Large intestine (tissue), 3 donors: ENCODE data around the gene PANX2. TPM values are rescaled to one million over a fixed set of nuclear protein-coding genes. Genes with fewer than 3 reads are reported as not detected.

Experiments
- DNase-seq, 2 donors: peaks; one replicate each; pipeline versions ENCODE4 v3.0.0 to v3.0.0-alpha.2; 2013
- H3K27ac ChIP-seq: one replicate; pipeline ENCODE4 v1.5.1; 2013; ENCODE audit warnings: low read length
- H3K27me3 ChIP-seq: 2 replicates; pipeline ENCODE4 v1.6.1; 2013; ENCODE audit warnings: low read length; ENCODE audit not compliant: control insufficient read depth, insufficient read depth
- H3K36me3 ChIP-seq: 2 replicates; pipeline ENCODE4 v1.6.1; 2013; ENCODE audit warnings: low read length; ENCODE audit not compliant: control insufficient read depth, insufficient read depth
- H3K4me1 ChIP-seq: one replicate; pipeline ENCODE4 v1.6.1; 2013; ENCODE audit warnings: low read length; ENCODE audit not compliant: control insufficient read depth, insufficient read depth
- H3K4me3 ChIP-seq: one replicate; pipeline ENCODE4 v1.5.1; 2013; ENCODE audit warnings: low read length
- H3K9me3 ChIP-seq: one replicate; pipeline ENCODE4 v1.6.1; 2013; ENCODE audit warnings: mild to moderate bottlenecking, low read depth, low read length, moderate library complexity; ENCODE audit not compliant: control insufficient read depth
- WGBS: methylation state at CpG from one replicate; pipeline ENCODE4 v1.1.5; 2013; ENCODE audit warnings: low lambda C conversion rate; ENCODE audit not compliant: insufficient coverage; 5-methylcytosine and 5-hydroxymethylcytosine counted together
- polyA plus RNA-seq: library from polyadenylated mRNA; unstranded; fragments of 120-200 nt; gene quantifications from one replicate; pipeline ENCODE4 v1.2.1, GENCODE V29; 2013

PANX2 gene
- polyA plus RNA-seq, 1 donor, result 0.55 TPM

- Histone ChIP-seq H3K4me3 (no peak overlapping the region), H3K27me3 (no peaks in the 10 kb centered on the region), H3K36me3 (peaks cover 43% of the 10 kb centered on the region), H3K9me3 (peaks cover 2% of the 10 kb centered on the region), H3K4me1 (peaks cover 26% of the 10 kb centered on the region), H3K27ac (no peak overlapping the region)
- no CpG with 5 or more reads among the region's 44 CpGs for WGBS
- DNase-seq, result no peak
Measured at GRCh38 chr22:50194037-50194805, 23.7 kb downstream of the PANX2 start.

DNA sequence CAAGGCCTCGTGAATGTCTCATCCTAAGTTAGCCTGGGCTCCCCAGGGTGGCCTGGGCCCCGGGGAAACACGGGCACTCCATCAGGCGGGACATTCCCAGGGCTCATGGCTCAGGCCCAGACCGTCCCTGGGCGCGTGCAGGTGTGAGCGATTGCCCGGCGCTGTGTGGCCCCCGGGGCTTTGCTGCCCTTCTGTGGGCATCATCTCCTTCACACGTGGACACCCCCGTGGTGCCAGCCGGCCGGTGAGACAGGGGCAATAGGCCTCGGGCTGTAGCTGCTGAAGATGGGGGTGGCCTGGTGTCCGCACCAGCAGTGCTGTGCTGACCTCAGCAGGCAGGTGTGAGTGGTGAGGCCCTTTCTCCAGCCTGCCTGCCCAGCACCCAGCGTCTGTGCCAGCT is 25.7 kb downstream of the PANX2 start:
- H3K36me3 ChIP-seq, result peaks cover 46% of the 10 kb centered on the region
- H3K27ac ChIP-seq, result no peak overlapping the region
- no peaks in the 10 kb centered on the region for H3K27me3 ChIP-seq
- H3K4me3 ChIP-seq, result no peak overlapping the region
- WGBS, result no CpG with 5 or more reads among the region's 18 CpGs
- peaks cover 11% of the 10 kb centered on the region for H3K4me1 ChIP-seq
- H3K9me3 ChIP-seq, result no peaks in the 10 kb centered on the region
- DNase-seq, result no peak

- H3K36me3 ChIP-seq, result peaks cover 46% of the 10 kb centered on the region
- no peak for DNase-seq
- peaks cover 14% of the 10 kb centered on the region for H3K4me1 ChIP-seq
- H3K27ac ChIP-seq, result no peak overlapping the region
- no peaks in the 10 kb centered on the region for H3K27me3 ChIP-seq
- WGBS, result no CpG with 5 or more reads among the region's 23 CpGs
- no peaks in the 10 kb centered on the region for H3K9me3 ChIP-seq
- no peak overlapping the region for H3K4me3 ChIP-seq
Measured at GRCh38 chr22:50197000-50197800, 26.7 kb downstream of the PANX2 start.

GRCh38 chr22:50197856-50198623 is 27.5 kb downstream of the PANX2 start:
- Histone ChIP-seq H3K27ac (no peak overlapping the region), H3K9me3 (no peaks in the 10 kb centered on the region), H3K27me3 (no peaks in the 10 kb centered on the region), H3K4me3 (no peak overlapping the region), H3K4me1 (peaks cover 12% of the 10 kb centered on the region), H3K36me3 (peaks cover 48% of the 10 kb centered on the region)
- WGBS, result no CpG with 5 or more reads among the region's 61 CpGs
- DNase-seq, result no peak

DNA sequence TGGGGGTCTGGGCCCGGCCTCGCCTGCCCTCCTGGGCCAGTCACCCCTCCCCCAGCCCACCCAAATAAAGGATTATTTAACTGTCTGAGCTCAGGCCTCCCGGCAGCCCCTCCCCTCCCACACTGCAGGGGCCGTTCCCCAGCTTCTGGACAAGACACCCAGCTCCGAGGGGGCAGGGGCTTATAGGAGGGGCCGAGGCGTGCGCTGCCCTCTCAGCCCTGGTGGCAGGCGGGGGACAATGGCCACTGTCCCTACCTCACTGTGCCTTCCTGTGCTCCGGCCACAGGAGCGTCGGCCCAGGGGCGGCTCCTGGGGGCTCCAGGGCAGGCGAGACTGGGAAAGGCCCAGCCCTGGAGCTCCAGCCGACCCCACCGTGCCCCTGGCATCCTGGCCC is 28.1 kb downstream of the PANX2 start:
- DNase-seq, result no peak
- H3K27me3 ChIP-seq, result no peaks in the 10 kb centered on the region
- no CpG with 5 or more reads among the region's 16 CpGs for WGBS
- H3K27ac ChIP-seq, result no peak overlapping the region
- H3K4me3 ChIP-seq, result no peak overlapping the region
- H3K36me3 ChIP-seq, result peaks cover 49% of the 10 kb centered on the region
- peaks cover 12% of the 10 kb centered on the region for H3K4me1 ChIP-seq
- no peaks in the 10 kb centered on the region for H3K9me3 ChIP-seq

- H3K36me3 ChIP-seq, result peaks cover 42% of the 10 kb centered on the region
- no peaks in the 10 kb centered on the region for H3K27me3 ChIP-seq
- no peak for DNase-seq
- WGBS, result 100% methylated on average over 2 of the region's 18 CpGs
- H3K4me3 ChIP-seq, result no peak overlapping the region
- H3K4me1 ChIP-seq, result peaks cover 12% of the 10 kb centered on the region
- no peaks in the 10 kb centered on the region for H3K9me3 ChIP-seq
- H3K27ac ChIP-seq, result no peak overlapping the region
Measured at GRCh38 chr22:50199251-50199721, 28.8 kb downstream of the PANX2 start.

DNA sequence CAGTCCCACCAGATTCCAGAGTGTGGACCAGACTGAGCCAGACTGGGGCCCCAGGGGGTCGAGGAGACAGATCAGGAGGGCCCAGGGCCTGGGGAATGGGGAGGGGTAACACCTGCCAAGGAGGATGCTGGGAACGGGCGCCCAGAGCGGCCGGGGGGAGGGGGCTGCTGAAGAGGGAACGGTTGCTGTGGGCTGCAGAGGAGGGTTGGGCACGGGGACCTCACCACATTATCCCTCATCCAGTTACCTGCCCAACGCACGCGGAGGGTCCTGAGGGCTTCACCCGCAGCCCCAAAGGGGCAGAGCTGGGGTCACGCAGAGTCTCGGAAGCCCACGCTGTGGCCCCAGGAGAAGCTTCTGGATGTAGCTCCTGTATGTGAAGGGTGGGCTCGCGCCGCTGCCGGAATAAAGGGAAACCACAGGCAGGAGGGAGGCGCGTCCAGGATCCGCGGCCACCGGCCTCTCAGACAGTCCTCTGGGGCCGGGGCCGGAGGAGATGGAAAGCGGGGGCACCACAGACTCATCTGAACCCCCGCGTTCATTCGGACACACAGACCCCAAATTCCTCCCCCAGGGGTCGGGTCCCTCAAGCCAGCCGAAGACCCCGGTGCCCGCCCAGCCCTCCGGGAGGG is 29.4 kb downstream of the PANX2 start:
- DNase-seq, result no peak
- WGBS, result no CpG with 5 or more reads among the region's 34 CpGs
- peak overlapping the region; percentile 54 for H3K4me3 ChIP-seq
- H3K27me3 ChIP-seq, result no peaks in the 10 kb centered on the region
- H3K36me3 ChIP-seq, result peaks cover 36% of the 10 kb centered on the region
- no peaks in the 10 kb centered on the region for H3K9me3 ChIP-seq
- no peak overlapping the region for H3K27ac ChIP-seq
- peaks cover 12% of the 10 kb centered on the region for H3K4me1 ChIP-seq

DNA sequence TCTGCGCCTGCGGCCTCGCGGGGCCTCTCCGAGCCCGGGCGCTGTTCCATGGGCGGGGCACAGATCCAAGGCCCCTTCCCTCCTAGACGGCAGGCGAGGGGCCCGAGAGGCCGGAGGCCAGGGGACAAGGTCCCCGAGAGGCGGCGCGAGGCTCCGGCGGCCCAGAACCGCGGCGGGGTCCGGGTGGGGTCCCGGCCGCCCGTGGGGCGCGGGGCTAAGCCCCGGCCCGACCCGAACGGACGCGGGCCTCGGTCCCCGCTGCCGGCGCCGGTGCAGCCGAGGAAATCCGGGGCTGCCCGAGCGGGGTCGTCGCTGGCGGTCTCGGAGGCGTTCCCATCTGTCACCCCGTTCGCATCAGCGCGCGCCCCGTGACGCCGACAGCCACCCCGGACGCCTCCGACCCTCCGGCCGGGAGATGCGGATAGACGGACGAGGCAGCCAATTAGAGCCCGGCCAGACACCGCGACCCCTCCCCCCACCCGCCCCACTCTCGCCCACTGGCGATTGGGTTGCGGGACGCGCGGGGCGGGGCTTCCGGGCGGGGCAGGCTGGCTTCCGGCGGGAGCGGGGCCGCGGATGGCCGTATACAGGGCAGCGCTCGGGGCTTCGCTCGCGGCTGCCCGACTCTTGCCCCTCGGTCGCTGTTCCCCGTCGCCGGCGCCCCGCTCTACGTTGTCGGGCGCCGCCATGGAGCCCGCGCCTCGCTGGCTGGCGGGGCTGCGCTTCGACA is 30.1 kb downstream of the PANX2 start, which contains the start of gene SELENOO:
SELENOO (plus strand) TSS at position 551 of the 730 bp plus-strand sequence; CDS start at position 577, 26 bp downstream.
- peaks cover 34% of the 10 kb centered on the region for H3K36me3 ChIP-seq
- no peaks in the 10 kb centered on the region for H3K27me3 ChIP-seq
- peak within 1 kb of the TSS; percentile 72 for H3K4me3 ChIP-seq
- peak within 1 kb of the TSS; percentile 49 for H3K27ac ChIP-seq
- no CpG with 5 or more reads among the region's 105 CpGs for WGBS
- peaks cover 12% of the 10 kb centered on the region for H3K4me1 ChIP-seq
- no peaks in the 10 kb centered on the region for H3K9me3 ChIP-seq
- peak; percentile 83 to 89 for DNase-seq
